Mesothelial cell of epicardium (in vitro differentiated cells): ENCODE measurements around the gene KLK14. TPM values are rescaled to one million over a fixed set of nuclear protein-coding genes. Genes with fewer than 3 reads are reported as not detected.

Experiments
- DNase-seq, 2 experiments: peaks; one replicate each; pipeline ENCODE4 v3.0.0; 2021; ENCODE audit warnings: low spot score in 2 of 2; ENCODE audit not compliant: unreplicated experiment in 2 of 2
- H3K27ac Mint-ChIP-seq: 2 replicates; pipeline ENCODE4 v1.8.0; 2021; ENCODE audit warnings: mixed read lengths
- H3K27me3 Mint-ChIP-seq: 2 replicates; pipeline ENCODE4 v1.8.0; 2021; ENCODE audit warnings: low read depth, mixed read lengths
- H3K36me3 Mint-ChIP-seq: 2 replicates; pipeline ENCODE4 v1.8.0; 2021; ENCODE audit warnings: mixed read lengths
- H3K4me1 Mint-ChIP-seq: 2 replicates; pipeline ENCODE4 v1.8.0; 2021; ENCODE audit warnings: mixed read lengths
- H3K4me3 Mint-ChIP-seq: 2 replicates; pipeline ENCODE4 v1.8.0; 2021; ENCODE audit warnings: mild to moderate bottlenecking, moderate library complexity, mixed read lengths
- H3K9me3 Mint-ChIP-seq: 2 replicates; pipeline ENCODE4 v1.8.0; 2021; ENCODE audit warnings: mixed read lengths
- CTCF ChIP-seq: fragments of 200-600 bp; sonication (generic); IDR thresholded peaks from one replicate; pipeline ENCODE4 v1.5.0; 2021; ENCODE audit warnings: antibody characterized with exemption; ENCODE audit not compliant: unreplicated experiment
- total RNA-seq: library from RNA; stranded (reverse); gene quantifications from 3 replicates; pipeline ENCODE4 v1.2.1, GENCODE V29; 2021

The KLK14 gene
- total RNA-seq, 1 donor from 2014 or later = 0.45 TPM

GRCh38 chr19:51096473-51097165 is 13.9 kb upstream of the KLK14 start:
- Mint-ChIP-seq H3K4me3 (no peak overlapping the region), H3K27me3 (no peaks in the 10 kb centered on the region), H3K4me1 (peaks cover 25% of the 10 kb centered on the region), H3K9me3 (no peaks in the 10 kb centered on the region), H3K27ac (no peak overlapping the region), H3K36me3 (peaks cover 2% of the 10 kb centered on the region)
- DNase-seq = no peak
- no peak for TF ChIP-seq CTCF

DNA sequence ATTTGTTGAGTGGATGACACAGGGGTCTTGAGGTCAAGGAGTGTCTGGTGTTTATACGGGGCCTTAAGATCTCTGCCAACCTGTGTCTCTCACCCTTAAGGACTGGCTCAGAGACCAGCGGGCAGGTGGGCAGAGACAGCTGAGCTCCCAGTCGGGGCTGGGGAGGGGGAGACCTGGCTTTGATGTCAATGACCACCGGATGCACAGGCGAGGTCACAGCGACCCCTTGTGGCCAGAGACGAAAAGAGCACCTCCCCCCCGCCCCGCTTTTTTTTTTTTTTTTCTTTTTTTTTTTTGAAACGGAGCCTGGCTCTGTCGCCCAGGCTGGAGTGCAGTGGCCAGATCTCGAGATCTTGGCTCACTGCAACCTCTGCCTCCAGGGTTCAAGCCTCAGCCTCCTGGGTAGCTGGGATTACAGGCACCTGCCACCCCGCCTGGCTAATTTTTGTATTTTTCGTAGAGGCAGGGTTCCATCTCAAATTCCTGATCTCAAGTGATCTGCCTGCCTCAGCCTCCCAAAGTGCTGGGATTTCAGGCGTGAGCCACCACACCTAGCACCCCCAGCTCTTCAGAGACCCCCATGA is 12.1 kb upstream of the KLK14 start:
- TF ChIP-seq CTCF = peak; percentile 90
- no peak overlapping the region for H3K4me3 Mint-ChIP-seq
- peaks cover 25% of the 10 kb centered on the region for H3K4me1 Mint-ChIP-seq
- no peak overlapping the region for H3K27ac Mint-ChIP-seq
- H3K27me3 Mint-ChIP-seq = no peaks in the 10 kb centered on the region
- H3K9me3 Mint-ChIP-seq = no peaks in the 10 kb centered on the region
- H3K36me3 Mint-ChIP-seq = peaks cover 2% of the 10 kb centered on the region
- DNase-seq = peak; percentile 50 to 65

- H3K4me1 Mint-ChIP-seq = peaks cover 25% of the 10 kb centered on the region
- peak overlapping the region; percentile 43 for H3K27ac Mint-ChIP-seq
- H3K36me3 Mint-ChIP-seq = no peaks in the 10 kb centered on the region
- no peaks in the 10 kb centered on the region for H3K9me3 Mint-ChIP-seq
- DNase-seq = no peak
- TF ChIP-seq CTCF = no peak
- H3K27me3 Mint-ChIP-seq = peaks cover 3% of the 10 kb centered on the region
- H3K4me3 Mint-ChIP-seq = no peak overlapping the region
These were observed 11.0 kb upstream of the KLK14 start for GRCh38 chr19:51093510-51094345.

GRCh38 chr19:51093101-51093500 is 10.4 kb upstream of the KLK14 start:
- no peaks in the 10 kb centered on the region for H3K9me3 Mint-ChIP-seq
- TF ChIP-seq CTCF = no peak
- H3K27me3 Mint-ChIP-seq = peaks cover 3% of the 10 kb centered on the region
- H3K27ac Mint-ChIP-seq = peak overlapping the region; percentile 51
- no peak overlapping the region for H3K4me3 Mint-ChIP-seq
- no peaks in the 10 kb centered on the region for H3K36me3 Mint-ChIP-seq
- peaks cover 25% of the 10 kb centered on the region for H3K4me1 Mint-ChIP-seq
- no peak for DNase-seq

GRCh38 chr19:51091895-51092873 is 9.5 kb upstream of the KLK14 start:
- Mint-ChIP-seq H3K36me3 (no peaks in the 10 kb centered on the region), H3K4me1 (peaks cover 25% of the 10 kb centered on the region), H3K27ac (no peak overlapping the region), H3K4me3 (no peak overlapping the region), H3K27me3 (peaks cover 5% of the 10 kb centered on the region), H3K9me3 (no peaks in the 10 kb centered on the region)
- no peak for DNase-seq
- TF ChIP-seq CTCF = no peak
